ENCODE measurements around the gene PLXNA4. TPM values are rescaled to one million over a fixed set of nuclear protein-coding genes. Genes with fewer than 3 reads are reported as not detected.

Gene PLXNA4
- total RNA-seq, 1 donor from 2014 or later: 103 TPM

DNA sequence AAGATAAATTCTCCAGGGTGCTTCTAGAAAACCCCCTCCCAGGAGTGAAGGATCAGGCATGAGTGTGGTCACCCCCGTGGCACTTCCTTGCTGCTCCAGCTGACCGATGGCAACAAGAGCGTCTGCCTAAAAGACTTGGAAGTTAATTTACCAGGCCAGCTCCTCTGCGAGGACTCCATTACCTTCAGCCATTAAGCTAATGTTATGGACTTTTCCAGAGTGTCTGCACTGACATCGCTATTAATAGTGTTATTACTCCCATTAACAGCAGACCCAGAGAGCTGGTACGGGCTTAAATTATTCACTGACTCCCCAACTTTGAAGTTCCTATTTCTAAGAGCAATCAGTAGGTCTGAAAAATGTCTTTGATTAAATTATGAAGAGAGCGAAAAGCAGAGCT, 345.8 kb downstream of the PLXNA4 start:
- no peak for DNase-seq

DNA sequence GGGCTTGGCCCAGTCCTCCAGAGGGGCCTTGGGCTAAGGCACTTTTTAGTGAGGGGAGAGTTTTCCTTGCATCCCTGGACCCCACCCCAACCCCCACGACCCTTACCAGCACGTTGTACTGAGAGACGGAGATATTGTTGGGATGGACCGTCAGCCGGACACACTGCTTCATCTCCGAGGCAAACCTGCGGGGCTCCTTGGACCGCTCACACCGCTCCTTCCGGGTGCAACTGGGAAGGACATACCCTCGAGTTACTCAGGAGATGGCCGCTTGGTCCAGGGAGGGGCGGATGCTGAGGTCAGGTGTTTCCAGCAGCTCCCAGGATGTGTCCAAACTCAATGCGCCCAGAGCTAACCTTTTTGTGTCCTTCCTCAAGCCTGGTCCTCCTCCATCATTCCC, 348.0 kb downstream of the PLXNA4 start:
- DNase-seq: no peak

DNA sequence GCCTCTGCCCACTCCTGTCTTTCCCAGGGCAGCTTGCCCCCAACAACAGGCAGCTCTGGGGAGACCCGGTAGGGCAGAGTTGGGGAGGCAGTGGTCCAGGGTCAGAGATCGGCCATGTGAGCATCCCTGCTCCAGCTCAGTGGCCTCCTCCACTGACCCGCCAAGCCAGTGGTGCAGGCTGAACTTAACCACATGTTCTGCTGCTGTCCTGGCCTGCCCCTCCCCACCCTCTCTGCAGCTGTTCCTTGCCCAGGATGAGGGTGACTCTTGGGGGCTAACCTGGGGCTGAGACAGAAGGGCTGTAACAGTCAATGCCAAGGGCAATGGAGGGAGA, 349.3 kb downstream of the PLXNA4 start:
- no peak for DNase-seq

DNA sequence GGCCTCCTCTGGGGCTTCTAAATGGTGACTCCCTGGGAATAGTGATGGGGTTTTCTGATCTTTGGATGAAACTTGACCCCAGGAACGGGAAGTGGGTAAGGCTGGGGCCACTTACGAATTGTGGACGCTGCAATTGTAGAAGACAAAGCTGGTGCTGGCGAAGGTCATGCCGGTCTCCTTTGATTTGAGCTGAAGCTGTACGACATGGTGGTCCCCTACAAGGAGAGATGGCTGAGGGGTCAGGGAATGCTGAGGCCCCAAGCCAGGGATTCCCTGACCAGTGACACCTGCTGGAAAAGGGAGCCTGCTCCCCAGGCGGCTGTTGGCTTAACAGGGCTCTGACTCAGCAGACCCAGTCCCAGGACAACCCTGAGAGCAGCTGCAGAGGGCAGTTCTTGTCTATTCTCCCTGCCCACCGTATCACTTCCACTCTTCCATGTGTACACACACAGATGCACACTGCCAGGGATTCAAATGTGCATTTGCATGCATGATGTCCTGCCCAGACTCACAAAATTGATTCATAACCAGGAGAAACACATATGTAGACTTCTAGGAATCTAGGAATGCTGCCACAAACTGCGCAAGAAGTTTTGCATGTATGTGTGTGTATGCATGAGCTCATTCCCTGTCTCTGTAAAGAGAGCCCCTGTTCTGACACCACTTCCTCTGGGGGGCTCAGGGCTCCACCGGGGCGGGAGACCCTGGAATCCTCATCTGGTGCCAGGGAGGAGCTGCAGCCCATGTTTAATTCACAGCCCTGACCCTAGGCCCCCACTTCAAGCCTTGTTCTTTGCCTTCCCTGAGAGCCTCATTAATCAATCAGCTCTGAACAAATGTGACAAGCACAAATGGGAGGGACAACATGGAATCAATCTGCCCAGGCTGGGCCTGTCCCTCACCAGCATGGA, 350.0 kb downstream of the PLXNA4 start:
- DNase-seq: no peak

DNA sequence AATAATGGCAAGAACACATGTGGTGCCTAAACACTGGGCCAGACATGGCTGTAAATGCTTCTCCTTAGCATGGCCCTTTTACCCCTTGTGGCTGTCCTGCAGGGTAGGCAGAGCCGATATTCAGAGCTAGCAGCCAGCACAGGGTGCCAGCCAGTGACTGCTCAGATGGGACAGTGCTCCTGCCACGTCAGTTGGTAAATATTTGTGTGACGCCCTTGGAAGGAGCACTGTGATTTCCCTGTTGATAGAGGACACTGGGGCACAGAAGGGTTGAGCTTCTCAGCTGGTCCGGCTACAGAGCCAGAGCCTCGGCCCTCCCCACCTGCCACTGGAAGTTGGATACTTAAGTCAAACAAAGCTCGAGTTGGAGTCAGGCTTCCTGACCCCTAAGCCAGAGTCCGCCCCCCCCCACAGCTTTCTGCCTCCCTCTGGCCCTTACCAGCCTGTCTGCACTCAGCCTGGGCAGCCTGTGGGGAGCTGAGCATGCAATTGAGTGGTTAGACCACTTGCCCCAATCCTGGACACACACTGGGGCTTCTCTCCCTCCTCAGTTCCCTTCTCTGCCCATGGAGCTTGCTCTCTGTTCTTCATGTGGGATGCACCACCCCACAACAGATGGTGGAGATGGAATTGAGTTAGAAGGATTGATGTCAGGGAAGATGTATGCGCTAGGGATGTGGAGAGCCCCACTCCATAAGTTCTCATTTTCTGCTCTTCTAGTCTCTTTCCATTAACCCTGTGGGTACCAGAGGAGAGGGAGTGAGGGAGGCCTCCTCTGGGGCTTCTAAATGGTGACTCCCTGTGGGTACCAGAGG, 350.8 kb downstream of the PLXNA4 start:
- DNase-seq: no peak

DNA sequence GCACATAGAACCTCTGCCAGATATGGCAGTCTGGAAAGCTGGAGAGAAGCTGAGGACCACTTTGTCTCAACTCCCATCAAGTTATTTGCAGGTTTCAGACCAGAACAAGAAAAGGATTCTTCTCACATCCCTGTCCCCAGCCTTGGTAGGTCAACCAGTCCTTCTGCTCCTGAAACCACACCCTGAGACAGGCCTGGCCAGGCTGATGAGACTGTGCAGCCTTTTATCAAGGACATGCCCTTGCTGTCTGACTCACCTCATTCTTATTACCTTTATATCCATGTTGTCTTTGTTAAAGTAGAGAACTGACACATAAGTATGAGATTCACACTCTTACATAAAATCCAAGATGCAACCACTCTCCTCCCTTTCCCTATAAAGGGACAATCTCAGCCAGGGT, 354.9 kb downstream of the PLXNA4 start:
- no peak for DNase-seq

DNA sequence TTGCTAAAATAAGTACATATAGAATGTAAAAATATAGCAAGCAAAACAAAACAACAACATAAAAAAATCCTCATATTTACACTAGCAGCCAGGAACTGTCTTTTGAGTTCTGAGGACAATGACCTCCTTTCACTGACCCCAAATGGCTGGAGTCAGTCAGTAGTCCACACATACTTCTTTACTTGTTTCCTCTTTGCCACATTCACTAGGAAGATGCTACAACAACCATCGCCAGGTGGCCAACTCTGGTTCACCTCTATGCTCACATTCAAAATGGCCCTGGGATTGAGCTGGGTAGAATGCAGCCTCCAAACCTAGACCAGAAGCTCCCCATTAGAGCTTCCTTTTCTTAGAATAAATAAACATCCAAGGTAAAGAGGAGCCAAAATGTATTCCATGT, 356.2 kb downstream of the PLXNA4 start:
- no peak for DNase-seq

DNA sequence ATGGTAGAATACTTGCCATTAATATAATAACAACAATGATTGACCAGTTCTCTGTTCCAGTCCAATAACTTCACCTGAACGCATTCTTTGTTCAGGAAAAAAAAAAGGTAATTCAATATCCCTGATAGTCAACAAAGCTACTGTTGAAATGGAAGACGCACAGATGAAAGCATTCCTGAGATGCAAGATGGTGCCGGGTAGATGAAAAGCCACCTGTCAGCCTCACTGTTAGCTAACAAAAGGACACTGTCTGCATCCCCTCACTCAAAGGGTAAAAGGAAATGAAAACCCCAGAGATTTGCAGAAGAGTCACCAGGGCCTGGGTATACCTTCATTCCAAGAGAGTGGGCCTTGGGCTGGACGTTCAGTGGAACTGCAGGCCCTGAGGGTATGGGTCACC, 357.4 kb downstream of the PLXNA4 start:
- no peak for DNase-seq

DNA sequence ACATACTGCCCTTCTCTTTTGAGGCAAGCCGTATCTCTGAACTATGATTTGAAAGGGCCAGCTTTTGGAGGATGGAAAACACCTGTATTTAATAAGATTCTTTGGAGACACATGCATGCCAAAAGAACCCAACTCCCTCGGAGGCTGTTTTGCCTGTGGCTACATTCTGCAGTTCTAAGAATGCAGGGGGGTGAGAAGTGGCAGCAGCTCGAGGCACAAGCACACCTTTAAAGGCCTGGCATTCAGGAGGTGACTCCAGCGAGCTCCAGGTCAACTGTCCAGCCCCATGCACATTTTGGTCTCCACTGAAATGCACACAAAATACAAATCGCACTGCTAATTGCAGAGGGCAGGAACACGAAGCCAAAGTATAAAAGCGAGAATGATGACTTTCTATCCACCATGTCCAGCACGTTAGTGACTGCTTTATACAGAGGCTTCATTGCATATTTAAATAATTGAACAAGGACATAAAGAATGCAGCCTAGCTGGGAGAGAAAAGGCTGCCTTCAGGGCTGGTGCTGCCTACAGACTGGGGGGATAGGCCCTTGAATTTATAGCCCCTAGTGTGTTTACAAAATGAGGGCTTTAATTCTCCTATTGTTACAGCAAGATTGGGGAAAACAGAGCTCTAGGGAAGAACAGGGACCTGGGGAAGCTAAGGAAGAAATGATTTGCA, 359.3 kb downstream of the PLXNA4 start:
- no peak for DNase-seq

DNA sequence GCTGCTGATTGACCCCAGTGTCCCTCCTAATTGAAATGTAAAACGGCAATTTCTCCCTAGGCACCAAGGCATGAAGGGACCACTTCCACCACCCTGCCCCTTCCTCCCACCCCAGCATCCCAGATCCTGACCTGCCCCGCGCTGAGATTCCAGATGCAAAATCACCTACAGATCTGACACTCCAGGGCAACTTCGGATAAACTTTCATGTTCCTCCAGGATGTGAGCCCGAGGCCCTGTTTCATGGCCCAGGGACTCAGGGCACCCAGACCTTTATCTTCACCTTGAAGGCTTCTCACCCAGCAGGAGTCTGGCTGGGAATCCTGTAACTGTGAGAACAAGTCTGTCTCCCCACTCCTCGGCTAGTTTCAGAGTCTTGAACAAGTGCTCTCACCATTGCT, 361.8 kb downstream of the PLXNA4 start:
- no peak for DNase-seq

DNA sequence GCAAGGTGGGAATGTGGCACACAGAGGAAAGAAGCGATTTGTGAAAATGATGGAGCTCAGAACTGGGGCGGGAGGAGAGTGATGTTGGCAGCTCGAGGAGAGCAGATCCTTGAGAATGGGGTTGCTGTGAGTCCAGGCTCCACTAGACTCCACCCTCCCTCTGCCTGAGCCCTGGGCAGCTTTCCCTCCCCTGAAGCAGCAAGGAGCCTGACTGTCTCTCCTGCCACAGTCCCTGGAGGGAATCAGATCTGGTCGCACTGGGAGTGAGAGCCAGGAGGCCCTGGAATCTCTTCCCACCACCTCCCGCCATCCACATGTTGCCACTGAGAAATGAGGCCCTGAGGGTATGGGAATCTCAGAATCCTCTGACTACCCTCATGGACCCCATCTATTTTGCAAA, 362.7 kb downstream of the PLXNA4 start:
- DNase-seq: no peak

DNA sequence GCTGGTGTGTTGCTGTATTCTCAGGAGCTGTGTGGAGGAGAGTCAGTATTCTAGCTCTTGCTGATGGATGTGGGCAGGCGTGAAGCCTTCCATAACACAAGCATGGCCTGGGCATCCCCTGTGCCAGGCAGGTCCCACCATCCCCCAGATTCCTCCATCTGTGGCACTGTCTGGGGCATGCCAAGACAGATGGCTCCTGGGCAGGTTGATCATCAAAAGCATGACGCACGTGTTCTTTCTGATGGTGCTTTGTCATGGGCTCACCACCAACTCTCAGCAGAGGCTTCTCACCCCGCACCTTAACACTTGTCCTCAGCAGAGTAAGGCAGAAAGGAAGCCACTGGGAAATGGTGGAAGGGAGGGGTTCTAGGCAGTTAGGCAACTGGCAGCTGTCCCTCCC, 364.3 kb downstream of the PLXNA4 start:
- DNase-seq: peak; percentile 6

DNA sequence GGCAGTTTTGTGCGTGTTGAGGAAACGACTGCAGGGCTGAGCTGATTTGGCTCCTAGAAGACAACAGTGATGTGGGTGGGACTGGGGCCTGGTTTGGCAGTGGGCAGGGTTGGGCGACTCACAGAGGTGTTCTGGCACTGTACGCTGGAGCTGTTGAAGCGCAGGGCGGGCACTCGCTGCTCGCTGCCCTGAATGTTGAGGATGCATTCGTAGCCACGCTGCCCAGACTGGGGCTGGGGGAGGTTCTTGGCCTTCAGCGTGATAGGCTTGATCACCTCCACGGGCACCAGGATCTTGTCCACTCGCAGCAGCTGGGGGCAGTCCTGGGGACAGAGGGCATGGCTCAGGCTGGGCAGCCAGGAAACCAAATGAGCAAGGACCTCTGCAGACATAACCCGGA, 365.4 kb downstream of the PLXNA4 start:
- no peak for DNase-seq

DNA sequence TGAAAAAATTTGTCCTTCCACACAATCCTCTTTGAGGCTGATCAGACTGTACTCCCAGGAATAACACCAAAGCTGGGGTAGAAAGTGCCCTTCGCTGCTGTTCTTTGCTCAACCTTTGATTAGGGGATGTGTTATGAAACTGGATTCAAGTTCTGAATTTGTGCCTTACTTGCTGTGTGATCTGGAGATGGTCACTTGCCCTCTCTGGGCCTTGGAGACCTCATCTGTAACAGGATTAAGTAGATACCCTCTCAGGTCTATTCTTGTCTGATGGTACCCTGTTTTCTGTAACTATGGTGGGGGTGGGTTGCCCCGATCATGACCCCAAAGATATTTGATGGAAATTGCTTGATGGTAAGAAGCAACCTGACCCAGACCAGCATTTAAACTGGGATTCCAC, 368.5 kb downstream of the PLXNA4 start:
- DNase-seq: no peak

DNA sequence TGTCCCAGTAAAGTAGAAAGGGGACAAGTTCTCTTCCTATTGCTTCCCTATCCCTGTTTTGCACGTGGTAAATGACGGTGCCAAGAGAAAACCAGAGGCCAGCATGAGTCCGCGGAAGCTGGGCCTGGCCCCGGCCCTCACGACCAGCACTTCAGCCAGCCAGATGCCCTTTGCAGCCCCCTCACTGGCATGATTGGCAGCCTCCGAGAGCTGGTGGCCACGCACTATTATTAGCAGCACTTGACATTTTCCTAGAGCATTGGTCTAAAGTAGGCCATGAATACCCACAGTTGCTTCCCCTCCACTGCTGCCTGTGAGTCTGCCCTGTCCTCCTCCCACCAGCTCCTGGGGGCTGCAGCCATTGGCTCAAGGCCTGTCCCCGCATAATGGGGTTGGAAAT, 369.1 kb downstream of the PLXNA4 start:
- DNase-seq: no peak

DNA sequence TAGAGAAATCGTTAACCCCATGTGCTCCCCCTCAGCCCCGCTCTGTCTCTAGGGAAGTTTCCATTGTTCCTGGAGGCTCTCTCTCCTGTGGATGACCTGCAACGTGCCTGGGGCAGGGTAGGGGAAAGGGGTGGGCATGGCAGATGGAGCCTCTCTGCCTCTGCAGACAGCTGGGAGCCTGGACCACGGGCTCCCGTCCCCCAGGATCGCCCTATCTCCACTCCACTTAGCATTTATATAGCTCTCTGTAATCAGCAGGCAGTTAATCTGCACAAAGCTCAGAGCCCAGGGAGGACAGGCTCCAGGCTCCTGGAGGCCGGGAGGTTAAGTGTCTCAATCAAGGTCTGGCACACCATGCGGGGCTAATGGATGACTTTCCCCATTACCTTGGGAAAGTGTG, 369.7 kb downstream of the PLXNA4 start:
- no peak for DNase-seq

DNA sequence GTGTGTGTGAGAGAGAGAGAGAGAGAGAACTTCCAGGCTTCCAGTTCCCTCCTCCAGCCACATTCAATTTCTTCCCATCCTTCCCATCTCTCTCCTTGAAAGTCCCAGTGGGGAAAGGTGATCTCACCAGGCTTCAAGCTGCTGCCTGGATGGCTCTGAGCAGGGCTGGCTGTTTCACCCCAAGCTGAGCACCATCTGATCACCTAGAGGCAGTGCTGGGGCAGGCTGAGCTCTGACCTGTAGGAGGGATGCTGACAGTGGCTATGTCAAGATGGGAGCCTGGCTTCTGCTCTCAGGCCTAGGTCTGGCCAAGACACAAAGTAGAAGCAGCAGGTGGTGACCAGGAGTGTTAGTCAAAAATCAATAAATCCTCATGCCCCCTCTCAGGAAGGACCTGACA, 370.8 kb downstream of the PLXNA4 start:
- no peak for DNase-seq

DNA sequence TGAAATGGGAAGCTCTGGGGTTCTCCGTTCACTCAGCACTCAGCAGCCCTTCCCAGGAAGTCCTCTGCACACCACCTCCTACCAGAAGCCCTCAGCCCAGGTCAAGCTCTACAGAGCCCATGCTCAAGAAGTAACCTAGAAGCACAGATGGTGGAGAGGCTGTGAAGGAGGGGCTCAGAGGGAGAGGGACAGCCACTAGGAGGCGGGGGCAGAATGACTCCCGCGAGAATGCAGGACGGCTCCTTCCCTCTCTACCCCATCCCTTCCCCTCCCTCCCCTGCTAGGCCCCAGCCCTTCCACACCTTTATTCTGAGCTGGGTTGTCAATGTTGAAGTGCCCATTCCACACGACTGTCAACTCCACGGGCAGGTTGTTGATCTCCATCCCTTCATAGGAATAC, 373.2 kb downstream of the PLXNA4 start:
- no peak for DNase-seq

DNA sequence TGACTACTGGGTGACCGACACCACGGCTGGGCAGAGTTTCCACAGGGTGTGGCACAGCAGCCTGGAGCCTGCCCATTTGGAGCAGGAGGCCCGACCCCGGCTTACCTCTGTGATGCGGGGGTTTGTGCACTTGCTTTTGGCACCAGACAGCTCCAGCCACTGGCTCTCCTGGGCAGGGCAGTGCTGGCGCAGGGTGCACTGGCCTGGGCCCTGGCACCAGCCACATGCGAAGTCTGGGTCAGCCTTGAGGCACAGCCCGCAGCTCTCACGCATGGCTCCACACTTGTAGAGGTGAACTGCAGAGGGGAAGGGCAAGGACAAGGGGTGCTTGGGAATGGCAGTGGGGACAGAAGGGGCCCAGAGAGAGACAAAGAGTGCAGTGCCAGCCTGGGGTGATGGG, 373.7 kb downstream of the PLXNA4 start:
- DNase-seq: no peak

DNA sequence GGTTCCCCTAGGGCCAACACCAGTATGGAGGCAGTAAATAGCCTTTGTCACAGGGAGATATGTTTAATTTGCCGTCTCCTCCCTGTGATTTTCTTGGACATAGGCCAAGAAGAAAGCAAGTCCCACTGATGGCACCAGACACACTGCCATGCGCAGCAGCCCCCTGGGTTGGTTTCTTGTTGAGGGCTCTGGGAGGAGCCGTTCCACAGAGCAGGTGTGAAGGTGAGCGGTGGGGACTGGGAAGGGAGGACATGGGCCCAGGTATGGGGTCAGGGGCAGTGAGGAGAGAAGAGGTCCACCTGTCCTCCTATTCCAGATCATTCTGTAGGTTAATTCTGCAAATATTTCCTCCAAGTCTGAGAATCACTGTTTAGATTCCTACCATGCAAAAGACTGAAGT, 376.1 kb downstream of the PLXNA4 start:
- DNase-seq: no peak

DNA sequence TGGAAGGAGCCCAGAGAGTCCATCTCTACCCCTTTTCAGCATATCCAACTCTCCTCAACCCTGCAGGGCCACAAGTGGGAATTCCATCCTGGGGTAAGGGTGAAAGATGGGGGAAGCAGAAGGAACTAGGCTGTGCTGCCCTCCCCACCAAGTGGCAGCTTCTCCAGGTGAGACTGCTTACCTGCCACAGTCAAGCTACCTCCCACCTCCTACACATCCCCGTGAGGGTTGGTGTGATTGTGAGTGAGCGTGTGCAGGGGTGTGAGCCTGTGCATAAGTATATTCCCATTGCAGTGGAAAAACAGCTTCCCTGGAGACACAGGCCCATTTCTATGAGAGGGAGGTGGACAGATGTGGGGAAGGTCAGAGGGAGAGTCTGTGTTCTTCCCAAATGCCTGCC, 376.6 kb downstream of the PLXNA4 start:
- no peak for DNase-seq

DNA sequence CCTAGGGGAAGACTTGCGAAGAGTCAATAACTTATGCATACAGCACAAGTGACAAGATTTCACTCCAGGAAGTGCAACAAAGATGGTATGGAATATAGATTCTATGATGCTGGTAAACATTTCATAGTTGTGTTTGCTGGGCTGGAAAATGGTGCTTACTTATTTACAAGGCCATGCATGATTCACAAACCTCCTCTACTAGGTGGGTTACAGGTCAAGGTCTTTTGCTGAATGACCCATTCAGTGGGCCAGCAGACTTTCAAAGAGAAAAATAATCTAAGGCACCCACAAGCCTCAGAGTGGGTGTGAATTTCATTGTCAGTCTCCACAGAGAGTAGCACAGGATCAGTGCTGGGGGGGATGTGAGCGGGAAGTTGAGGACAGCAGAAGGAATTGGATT, 378.5 kb downstream of the PLXNA4 start:
- no peak for DNase-seq

DNA sequence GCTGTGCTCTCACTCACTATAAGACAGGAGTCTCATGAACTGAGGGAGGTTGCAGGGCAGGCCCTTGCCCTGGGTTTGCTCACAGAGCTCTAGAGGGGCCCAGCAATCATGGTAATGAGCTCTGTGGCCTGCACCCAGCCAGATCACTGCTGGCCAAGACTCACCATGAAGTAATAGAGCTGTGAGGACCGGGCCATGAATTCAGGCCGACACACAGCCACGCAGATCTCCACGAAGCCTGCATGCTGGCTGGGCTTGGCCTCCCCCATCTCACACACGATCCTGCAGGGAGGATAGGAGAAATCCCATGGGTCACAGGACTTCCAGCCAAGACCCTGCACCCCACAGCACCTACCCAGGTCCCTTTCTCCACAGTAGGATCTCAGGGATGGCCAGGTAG, 382.4 kb downstream of the PLXNA4 start:
- no peak for DNase-seq
